ENCODE measurements around the gene MCTP1. TPM values are rescaled to one million over a fixed set of nuclear protein-coding genes. Genes with fewer than 3 reads are reported as not detected.

Gene MCTP1
- total and polyA plus RNA-seq, 9 of the 15 experiments (the other 6 are each of a cell fraction or from before 2014, with no cell fraction given), result 0.04 to 0.93 (median 0.06) TPM; not detected in 4

- H3K79me2 ChIP-seq (ENCODE audit: control insufficient read depth, insufficient read depth, low read length), result no peaks in the 10 kb centered on the region
Measured at GRCh38 chr5:94900006-94900505, 384.8 kb downstream of the MCTP1 start.

More at GRCh38 chr5:94900006-94900505, 384.8 kb downstream of the MCTP1 start:
- 0% methylated on average over 3 of the region's 3 CpGs for WGBS (ENCODE audit: insufficient coverage, low coverage, missing lambda C conversion rate)
- DNase-seq (ENCODE audit: extremely low read depth in 1 of 4, low spot score in 3 of 4) (no peak), ATAC-seq (no peak), FAIRE-seq (no peak)
- H3K27ac ChIP-seq (ENCODE audit: extremely low read depth, low read depth, low read length), result no peak overlapping the region
- intact Hi-C loops (cut with micrococcal nuclease), result no loop called here
- BruUV-seq (replicated peaks), result no TSS peak
- H3K9ac ChIP-seq (ENCODE audit: insufficient read depth in 1 of 2, low read depth in 2 of 2, low read length in 2 of 2), result no peak overlapping the region
- no peaks in the 10 kb centered on the region for H3K36me3 ChIP-seq (ENCODE audit: control insufficient read depth, insufficient read depth, low read length)
- CTCF ChIA-PET (ENCODE audit: low intra/inter-chr PET ratio), result no interaction called here
- H3K9me3 ChIP-seq (replicated peaks; ENCODE audit: control insufficient read depth, insufficient read depth, low read depth, low read length), result no peaks in the 10 kb centered on the region
- no peaks in the 10 kb centered on the region for H3K4me1 ChIP-seq (replicated peaks in 1 of 2; ENCODE audit: control insufficient read depth in 2 of 2, insufficient read depth in 2 of 2, low read length in 2 of 2)
- H3K9me1 ChIP-seq (ENCODE audit: control insufficient read depth, insufficient read depth, low read length), result no peaks in the 10 kb centered on the region
- POLR2A ChIA-PET, result no interaction called here
- no peak overlapping the region for H3K4me3 ChIP-seq
- in situ Hi-C loops (cut with MboI), result no loop called here
- no peaks in the 10 kb centered on the region for H4K20me1 ChIP-seq (replicated peaks; ENCODE audit: control insufficient read depth, insufficient read depth, low read length)
- no peaks in the 10 kb centered on the region for H3K27me3 ChIP-seq (ENCODE audit: control insufficient read depth in 2 of 2, insufficient read depth in 2 of 2, low read length in 2 of 2)
- no peak overlapping the region for H2AFZ ChIP-seq (ENCODE audit: low read depth, low read length)
- H3K4me2 ChIP-seq (ENCODE audit: insufficient read depth, low read length), result no peak overlapping the region
- TF ChIP-seq MYBL2 (IDR thresholded peaks at IDR 0.05; ENCODE audit: low read depth) (no peak), MYBL2 (CRISPR knock-in tag; IDR thresholded peaks at IDR 0.05; ENCODE audit: borderline replicate concordance) (no peak), LEF1 (IDR thresholded peaks at IDR 0.05) (no peak), DEAF1 (CRISPR knock-in tag; IDR thresholded peaks at IDR 0.05) (no peak), NUFIP1 (IDR thresholded peaks at IDR 0.05; ENCODE audit: partially characterized antibody) (no peak), ZFP36 (IDR thresholded peaks at IDR 0.05; ENCODE audit: low read depth, low read length, partially characterized antibody) (no peak), NFATC3 (IDR thresholded peaks at IDR 0.05) (no peak), PHTF2 (CRISPR knock-in tag; IDR thresholded peaks at IDR 0.05) (no peak), MYC (IDR thresholded peaks at IDR 0.05; ENCODE audit: low read depth, low read length) (no peak), MYC (CRISPR knock-in tag; IDR thresholded peaks at IDR 0.05; ENCODE audit: borderline replicate concordance, low read depth) (no peak), CHD4 (IDR thresholded peaks at IDR 0.05; ENCODE audit: insufficient read depth, insufficient replicate concordance, low read depth, low read length, poor library complexity, severe bottlenecking) (no peak), PHF20 (IDR thresholded peaks at IDR 0.05; ENCODE audit: partially characterized antibody) (no peak), RUNX1 (IDR thresholded peaks at IDR 0.05; ENCODE audit: low read depth) (no peak)
